Subcutaneous abdominal adipose tissue (tissue), 5 donors: ENCODE results near the gene SPDYE2B.
"Not testable (repeated sequence)": the region's sequence is repeated elsewhere in the genome, so short reads cannot be mapped to it uniquely, and the experiment has no call there.

Experiments used
- H3K27ac ChIP-seq: one replicate; pipeline ENCODE4 v1.7.0; 2013; ENCODE audit warnings: low read depth, mild to moderate bottlenecking, inconsistent platforms, low read length, moderate library complexity
- H3K27me3 ChIP-seq, 5 donors: one replicate each; pipeline ENCODE4 v1.7.0; 2013; ENCODE audit warnings: low read length in 5 of 5, inconsistent platforms in 1 of 5; ENCODE audit not compliant: control insufficient read depth in 5 of 5, insufficient read depth in 4 of 5
- H3K36me3 ChIP-seq, 5 donors: one replicate each; pipeline ENCODE4 v1.7.0; 2013; ENCODE audit warnings: low read length in 5 of 5; ENCODE audit not compliant: control insufficient read depth in 5 of 5, insufficient read depth in 5 of 5
- H3K4me1 ChIP-seq, 5 donors: one replicate each; pipeline ENCODE4 v1.7.0; 2013; ENCODE audit warnings: low read length in 5 of 5, mild to moderate bottlenecking in 3 of 5, moderate library complexity in 1 of 5; ENCODE audit not compliant: control insufficient read depth in 5 of 5, insufficient read depth in 5 of 5
- H3K4me3 ChIP-seq, 5 donors: one replicate each; pipeline ENCODE4 v1.7.0; 2013; ENCODE audit warnings: low read length in 5 of 5, low read depth in 1 of 5
- H3K9ac ChIP-seq, 5 donors: one replicate each; pipeline ENCODE4 v1.7.0; 2013; ENCODE audit warnings: low read length in 5 of 5, mild to moderate bottlenecking in 4 of 5, moderate library complexity in 3 of 5
- H3K9me3 ChIP-seq, 5 donors: one replicate each; pipeline ENCODE4 v1.7.0; 2013; ENCODE audit warnings: low read length in 5 of 5; ENCODE audit not compliant: control insufficient read depth in 5 of 5
- donor health status: healthy.
- donor health status: healthy.
- donor health status: healthy.
- donor health status: healthy.
- donor health status: healthy.

The SPDYE2B gene

GRCh38 chr7:102649924-102650323, at the start of gene SPDYE2B:
SPDYE2B (plus strand) TSS chr7:102650319; CDS start chr7:102652349, 2,030 bp downstream.
- H3K27me3 ChIP-seq, H3K4me3 ChIP-seq, H3K9ac ChIP-seq, H3K36me3 ChIP-seq, H3K27ac ChIP-seq, H3K9me3 ChIP-seq, H3K4me1 ChIP-seq: not testable (repeated sequence)

- H3K27me3 ChIP-seq, H3K4me3 ChIP-seq, H3K36me3 ChIP-seq, H3K9ac ChIP-seq, H3K27ac ChIP-seq, H3K4me1 ChIP-seq, H3K9me3 ChIP-seq: not testable (repeated sequence)
These were observed 47.8 kb upstream of the SPDYE2B start for GRCh38 chr7:102602317-102602716.

GRCh38 chr7:102604431-102605145, 45.5 kb upstream of the SPDYE2B start:
- H3K27me3 ChIP-seq, H3K4me1 ChIP-seq, H3K9me3 ChIP-seq, H3K27ac ChIP-seq, H3K4me3 ChIP-seq, H3K9ac ChIP-seq, H3K36me3 ChIP-seq: not testable (repeated sequence)

- not testable (repeated sequence) for H3K27me3 ChIP-seq, H3K27ac ChIP-seq, H3K9ac ChIP-seq, H3K4me3 ChIP-seq, H3K36me3 ChIP-seq, H3K4me1 ChIP-seq, H3K9me3 ChIP-seq
These were observed 43.3 kb upstream of the SPDYE2B start for GRCh38 chr7:102606848-102607247.

GRCh38 chr7:102609734-102610133, 40.4 kb upstream of the SPDYE2B start:
- H3K27me3 ChIP-seq, H3K9ac ChIP-seq, H3K36me3 ChIP-seq, H3K4me3 ChIP-seq, H3K9me3 ChIP-seq, H3K27ac ChIP-seq, H3K4me1 ChIP-seq: not testable (repeated sequence)

- H3K9me3 ChIP-seq, H3K9ac ChIP-seq, H3K27me3 ChIP-seq, H3K4me3 ChIP-seq, H3K4me1 ChIP-seq, H3K36me3 ChIP-seq, H3K27ac ChIP-seq: not testable (repeated sequence)
These were observed 39.7 kb upstream of the SPDYE2B start for GRCh38 chr7:102610441-102610840.

- not testable (repeated sequence) for H3K27ac ChIP-seq, H3K27me3 ChIP-seq
These were observed 39.0 kb upstream of the SPDYE2B start for GRCh38 chr7:102611013-102611674.

GRCh38 chr7:102611675-102612325, 38.3 kb upstream of the SPDYE2B start:
- H3K9me3 ChIP-seq, H3K9ac ChIP-seq, H3K4me1 ChIP-seq, H3K27me3 ChIP-seq, H3K36me3 ChIP-seq, H3K27ac ChIP-seq: not testable (repeated sequence)
- peak overlapping the region in 1 of 5 donors; percentile 46 for H3K4me3 ChIP-seq

More at GRCh38 chr7:102611013-102611674, 39.0 kb upstream of the SPDYE2B start:
- not testable (repeated sequence) for H3K4me1 ChIP-seq, H3K9ac ChIP-seq, H3K4me3 ChIP-seq, H3K9me3 ChIP-seq, H3K36me3 ChIP-seq

- not testable (repeated sequence) for H3K4me1 ChIP-seq, H3K9ac ChIP-seq, H3K36me3 ChIP-seq, H3K9me3 ChIP-seq, H3K27ac ChIP-seq, H3K4me3 ChIP-seq, H3K27me3 ChIP-seq
These were observed 36.4 kb upstream of the SPDYE2B start for GRCh38 chr7:102613575-102614345.

- not testable (repeated sequence) for H3K9me3 ChIP-seq, H3K4me1 ChIP-seq, H3K9ac ChIP-seq, H3K27me3 ChIP-seq, H3K36me3 ChIP-seq, H3K27ac ChIP-seq, H3K4me3 ChIP-seq
These were observed 35.8 kb upstream of the SPDYE2B start for GRCh38 chr7:102614346-102614697.
